Adrenal gland (tissue), 12 donors: ENCODE data around the gene ECT2L. TPM values are rescaled to one million over a fixed set of nuclear protein-coding genes. Genes with fewer than 3 reads are reported as not detected.

Experiments used
- DNase-seq, 7 donors: peaks; one replicate each; pipeline ENCODE4 v3.0.0-alpha.2; 2019 to 2020
- H3K27ac ChIP-seq, 5 donors: fragments of 200-600 bp; sonication (generic) in 4 of 5; 1 replicate in 3 of 5; 2 replicates in 2 of 5; pipeline versions ENCODE4 v1.5.1 to v1.8.0; 2016 to 2020; ENCODE audit warnings: mild to moderate bottlenecking in 1 of 5
- H3K27me3 ChIP-seq: fragments of 200-600 bp; 2 replicates; pipeline ENCODE4 v1.8.0; 2021
- H3K36me3 ChIP-seq, 2 donors: fragments of 200-600 bp; replicated peaks in 1 of 2; 1 replicate in 1 of 2; 2 replicates in 1 of 2; pipeline versions ENCODE4 v1.5.1 to v1.8.0; 2018 to 2022
- H3K4me1 ChIP-seq, 2 donors: fragments of 200-600 bp; replicated peaks in 1 of 2; 1 replicate in 1 of 2; 2 replicates in 1 of 2; pipeline versions ENCODE4 v1.5.1 to v1.8.0; 2018 to 2021
- H3K4me3 ChIP-seq, 4 donors: fragments of 200-600 bp; sonication (generic) in 3 of 4; one replicate each; pipeline ENCODE4 v1.5.1; 2016 to 2018
- H3K9me3 ChIP-seq, 3 donors: fragments of 200-600 bp; sonication (generic) in 1 of 3; replicated peaks in 1 of 3; 1 replicate in 2 of 3; 2 replicates in 1 of 3; pipeline versions ENCODE4 v1.5.1 to v1.8.0; 2016 to 2021
- POLR2A ChIP-seq, 2 donors: fragments of 450-650 bp; IDR thresholded peaks; one replicate each; pipeline ENCODE4 v1.6.1; 2017; ENCODE audit warnings: antibody characterized with exemption in 2 of 2, mild to moderate bottlenecking in 2 of 2, moderate library complexity in 1 of 2
- WGBS, 4 donors: extraction: QIAGEN DNeasy Blood & Tissue Kit in 2 of 4; methylation state at CpG; one replicate each; pipeline versions ENCODE4 v1.1.5 to v1.1.7; 2013 to 2017; 5-methylcytosine and 5-hydroxymethylcytosine counted together
- intact Hi-C, 2 donors: fragments of 100-400 bp; cut with DNase I; formaldehyde crosslinking; loops; one replicate each; pipeline versions ENCODE4 v1.14.1 to v1.15.0; 2022 to 2023
- polyA plus RNA-seq, 3 donors: library from polyadenylated mRNA; stranded (reverse); fragments of 200-250 nt in 2 of 3; fragments of 350-450 nt in 1 of 3; fragmentation: Illumina TruSeq in 1 of 3; extraction: RNeasy Lipid Tissue Mini Kit (QIAGEN cat#74804) in 1 of 3; gene quantifications; one replicate each; pipeline ENCODE4 v1.2.3, GENCODE V29; 2013 to 2014
- total RNA-seq, 9 donors: library from RNA; depleted of rRNA in 4 of 9; stranded (reverse); fragments of >200 nt in 4 of 9; fragments of 120-200 nt in 1 of 9; fragmentation: NEBNext Ultra II Directional in 1 of 9; extraction: Animal tissue kit (Norgen Biotek cat#: 25700) in 1 of 9; gene quantifications; one replicate each; pipeline versions ENCODE4 v1.1.0 to v1.2.4, GENCODE V29; 2013 to 2023
- TF ChIP-seq, protein P1 (sequence below), 6 experiments: fragments of 450-650 bp in 4 of 6; fragments of 200-600 bp in 2 of 6; sonication (generic) in 1 of 6; IDR thresholded peaks; 1 replicate in 5 of 6; 2 replicates in 1 of 6; pipeline versions ENCODE4 v1.5.1 to v1.8.0; 2016 to 2021; ENCODE audit warnings: antibody characterized with exemption in 6 of 6, mild to moderate bottlenecking in 2 of 6, moderate library complexity in 1 of 6
- donor health status: healthy with polysubstance abuse.
- donor health status: Bipolar disorder and iron deficiency.
- donor health status: DM: yes; HTN: yes; CAD: no.
- donor health status: DM: no; HTN: no; CAD: no.
- donor health status: DM: no; HTN: no; CAD: no.
- donor health status: DM: yes; HTN: yes; CAD: no.

Gene ECT2L
- total and polyA plus RNA-seq, 12 donors = 0.06 to 1.3 (median 0.20) TPM; not detected in 4

DNA sequence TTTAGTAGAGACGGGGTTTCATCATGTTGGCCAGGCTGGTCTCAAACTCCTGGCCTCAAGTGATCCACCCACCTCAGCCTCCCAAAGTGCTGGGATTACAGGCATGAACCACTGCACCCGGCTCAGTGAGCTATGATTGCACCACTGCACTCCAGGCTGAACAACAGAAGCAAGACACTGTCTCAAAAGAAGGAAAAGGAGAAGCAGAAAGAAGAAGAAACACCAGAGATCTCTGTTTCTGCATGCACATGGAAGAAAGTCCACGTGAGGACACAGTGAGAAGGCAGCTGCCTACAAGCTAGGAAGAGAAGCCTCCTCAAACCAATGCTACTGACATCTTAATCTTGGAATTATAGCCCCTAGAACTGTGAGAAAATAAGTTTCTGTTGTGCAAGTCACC lies 16.0 kb downstream of the ECT2L start:
- intact Hi-C loops = loop anchor here in 1 of 2 donors (5.0 to 10.0 kb wide), 2 partner anchors 175 to 553 kb away; partner anchors contain the start of gene REPS1
- no peak for TF ChIP-seq POLR2A (IDR thresholded peaks at IDR 0.05)
- TF ChIP-seq, protein P1, sequence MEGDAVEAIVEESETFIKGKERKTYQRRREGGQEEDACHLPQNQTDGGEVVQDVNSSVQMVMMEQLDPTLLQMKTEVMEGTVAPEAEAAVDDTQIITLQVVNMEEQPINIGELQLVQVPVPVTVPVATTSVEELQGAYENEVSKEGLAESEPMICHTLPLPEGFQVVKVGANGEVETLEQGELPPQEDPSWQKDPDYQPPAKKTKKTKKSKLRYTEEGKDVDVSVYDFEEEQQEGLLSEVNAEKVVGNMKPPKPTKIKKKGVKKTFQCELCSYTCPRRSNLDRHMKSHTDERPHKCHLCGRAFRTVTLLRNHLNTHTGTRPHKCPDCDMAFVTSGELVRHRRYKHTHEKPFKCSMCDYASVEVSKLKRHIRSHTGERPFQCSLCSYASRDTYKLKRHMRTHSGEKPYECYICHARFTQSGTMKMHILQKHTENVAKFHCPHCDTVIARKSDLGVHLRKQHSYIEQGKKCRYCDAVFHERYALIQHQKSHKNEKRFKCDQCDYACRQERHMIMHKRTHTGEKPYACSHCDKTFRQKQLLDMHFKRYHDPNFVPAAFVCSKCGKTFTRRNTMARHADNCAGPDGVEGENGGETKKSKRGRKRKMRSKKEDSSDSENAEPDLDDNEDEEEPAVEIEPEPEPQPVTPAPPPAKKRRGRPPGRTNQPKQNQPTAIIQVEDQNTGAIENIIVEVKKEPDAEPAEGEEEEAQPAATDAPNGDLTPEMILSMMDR (IDR thresholded peaks at IDR 0.05) = no peak
- H3K36me3 ChIP-seq = no peaks in the 10 kb centered on the region
- no peaks in the 10 kb centered on the region for H3K4me1 ChIP-seq
- DNase-seq = peak in 1 of 7 donors; percentile 4
- no peak overlapping the region for H3K27ac ChIP-seq
- no peaks in the 10 kb centered on the region for H3K27me3 ChIP-seq
- WGBS, 4 donors = 68 to 82% (median 77%) methylated on average over 3 of the region's 3 CpGs
- H3K4me3 ChIP-seq = no peak overlapping the region
- H3K9me3 ChIP-seq = no peaks in the 10 kb centered on the region

DNA sequence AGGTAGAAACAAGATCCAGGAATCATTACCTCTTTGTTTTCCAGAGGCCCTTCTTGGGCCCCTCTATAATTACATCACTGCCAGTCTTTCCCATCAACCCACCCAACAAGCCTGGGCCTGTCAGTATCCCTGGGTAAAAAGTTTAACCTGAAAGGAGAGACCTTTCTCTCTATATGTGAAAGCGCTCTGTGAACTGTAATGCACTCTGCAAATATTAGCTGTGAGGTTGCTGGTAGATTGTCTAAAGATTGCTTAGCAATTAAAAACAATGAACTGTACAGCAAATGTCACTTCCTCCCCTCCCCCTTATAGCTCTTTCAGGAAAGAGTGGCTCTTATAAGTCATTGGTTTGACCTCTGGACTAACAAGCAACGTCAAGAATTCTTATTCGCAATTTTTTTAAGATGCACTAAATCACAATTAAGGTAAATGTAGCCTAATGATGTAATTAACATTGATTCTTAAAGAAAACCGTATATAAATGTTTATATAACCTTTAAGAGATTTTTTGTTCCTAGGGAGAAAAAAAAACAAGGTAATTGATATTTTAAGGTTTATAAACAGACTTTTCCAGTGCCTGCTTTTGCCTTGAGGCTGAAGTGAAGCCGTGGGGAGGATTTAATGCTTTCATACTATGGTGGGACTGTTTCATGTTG lies 18.4 kb downstream of the ECT2L start:
- H3K27ac ChIP-seq = no peak overlapping the region
- 57 to 63% (median 60%) methylated on average over 5 of the region's 5 CpGs for WGBS, 4 donors
- intact Hi-C loops = loop anchor here in 1 of 2 donors (5.0 to 10.0 kb wide), 2 partner anchors 173 to 550 kb away; partner anchors contain the start of gene REPS1

DNA sequence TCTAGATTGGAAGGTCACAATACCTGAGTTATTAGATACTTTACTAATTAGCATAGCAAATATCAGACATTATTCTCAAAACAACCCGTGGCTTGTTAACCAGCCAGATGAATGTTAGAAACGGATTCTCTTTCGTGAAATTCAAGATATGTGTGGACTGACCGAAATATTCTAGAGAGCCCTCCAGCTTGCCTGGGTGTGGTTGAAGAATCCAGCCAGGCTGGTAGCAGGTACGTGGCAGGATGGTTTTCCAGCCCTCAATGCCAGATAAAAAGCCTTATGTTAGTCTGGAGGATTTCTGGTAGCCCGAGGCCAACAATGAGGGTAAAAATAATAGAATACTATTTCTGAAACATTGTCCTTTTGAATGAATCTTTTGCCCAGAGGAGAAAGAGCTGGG lies 19.3 kb downstream of the ECT2L start:
- 69 to 82% (median 71%) methylated on average over 6 of the region's 6 CpGs for WGBS, 4 donors
- no peaks in the 10 kb centered on the region for H3K9me3 ChIP-seq
- H3K4me1 ChIP-seq = no peaks in the 10 kb centered on the region
- no peaks in the 10 kb centered on the region for H3K27me3 ChIP-seq
- intact Hi-C loops = loop anchor here (5.0 to 10.0 kb wide), 2 partner anchors 547 to 550 kb away; no protein-coding TSS in a partner anchor
- no peak for TF ChIP-seq POLR2A (IDR thresholded peaks at IDR 0.05)
- TF ChIP-seq, protein P1 (IDR thresholded peaks at IDR 0.05) = no peak
- H3K36me3 ChIP-seq = no peaks in the 10 kb centered on the region
- no peak for DNase-seq
- no peak overlapping the region for H3K27ac ChIP-seq
- no peak overlapping the region for H3K4me3 ChIP-seq

More for the DNA sequence above, 18.4 kb downstream of the ECT2L start:
- Histone ChIP-seq H3K9me3 (no peaks in the 10 kb centered on the region), H3K4me1 (no peaks in the 10 kb centered on the region), H3K27me3 (no peaks in the 10 kb centered on the region), H3K36me3 (no peaks in the 10 kb centered on the region), H3K4me3 (no peak overlapping the region)
- no peak for TF ChIP-seq POLR2A (IDR thresholded peaks at IDR 0.05)
- no peak for DNase-seq

DNA sequence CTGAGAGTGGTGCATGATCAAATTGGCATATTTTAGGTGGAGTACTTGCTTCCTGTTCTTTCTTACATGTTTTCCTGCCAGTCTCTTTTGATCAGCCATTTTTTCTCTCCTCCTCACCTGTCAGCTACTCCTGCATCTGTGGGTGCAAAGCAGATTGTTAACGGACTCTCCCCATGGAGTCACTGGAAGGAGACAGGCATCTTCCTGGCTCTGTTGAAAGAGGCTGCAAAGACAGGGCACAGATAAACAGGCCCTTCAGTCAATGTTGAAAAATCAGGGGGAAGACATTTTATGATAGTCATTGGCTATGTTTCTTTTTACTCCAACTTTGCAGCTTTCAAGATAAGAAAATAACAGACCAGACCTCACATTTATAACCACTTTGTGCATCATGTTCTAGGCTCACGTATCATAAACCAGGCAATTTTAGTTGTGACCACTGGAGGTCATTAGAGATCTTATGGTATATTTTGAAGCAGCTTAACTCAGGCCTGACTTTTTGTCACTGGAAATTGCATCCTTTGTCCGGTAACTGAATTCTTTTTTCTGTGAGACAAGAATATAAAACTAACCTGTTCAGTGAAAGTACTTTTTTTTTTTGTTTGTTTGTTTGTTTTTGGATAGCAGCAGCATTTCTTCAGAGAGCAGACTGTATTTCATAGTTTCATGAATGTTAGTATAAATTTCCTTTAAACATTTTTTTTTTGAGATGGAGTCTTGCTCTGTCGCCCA lies 20.1 kb downstream of the ECT2L start:
- TF ChIP-seq, protein P1 (IDR thresholded peaks at IDR 0.05) = peak; percentile 54 to 84 (median 78)
- TF ChIP-seq POLR2A (IDR thresholded peaks at IDR 0.05) = no peak
- H3K27ac ChIP-seq = no peak overlapping the region
- DNase-seq = peak in 2 of 7 donors; percentile 11 to 20
- H3K36me3 ChIP-seq = no peaks in the 10 kb centered on the region
- intact Hi-C loops = loop anchor here (5.0 to 10.0 kb wide), 2 partner anchors 546 to 549 kb away; no protein-coding TSS in a partner anchor
- no peaks in the 10 kb centered on the region for H3K27me3 ChIP-seq
- H3K4me3 ChIP-seq = no peak overlapping the region
- no peaks in the 10 kb centered on the region for H3K4me1 ChIP-seq
- no peaks in the 10 kb centered on the region for H3K9me3 ChIP-seq
- WGBS, 4 donors = 34 to 42% (median 37%) methylated on average over 4 of the region's 4 CpGs
